Measurements from ENCODE around the gene LRRC30. TPM values are rescaled to one million over a fixed set of nuclear protein-coding genes. Genes with fewer than 3 reads are reported as not detected.

LRRC30 gene
- total RNA-seq, 1 donor from 2014 or later, result not detected

- peaks cover 8% of the 10 kb centered on the region for H3K4me1 ChIP-seq
- no peak overlapping the region for H3K4me2 ChIP-seq
- peaks cover 5% of the 10 kb centered on the region for H3F3A ChIP-seq (ENCODE audit: low read depth)
- H3K9me3 Mint-ChIP-seq, result peaks cover 7% of the 10 kb centered on the region
- no peak overlapping the region for H3K9ac ChIP-seq
- no peaks in the 10 kb centered on the region for H3K27me3 ChIP-seq
- H3K4me1 Mint-ChIP-seq, result peaks cover 8% of the 10 kb centered on the region
- H3K4me3 ChIP-seq, result no peak overlapping the region
- H3K9me3 ChIP-seq (ENCODE audit: low read depth), result no peaks in the 10 kb centered on the region
- peak overlapping the region; percentile 22 for H2AFZ ChIP-seq (replicated peaks)
- no peak for TF ChIP-seq CTCF (IDR thresholded peaks at IDR 0.05)
- no peak overlapping the region for H3K27ac Mint-ChIP-seq
- no peaks in the 10 kb centered on the region for H3K36me3 ChIP-seq
- H3K79me2 ChIP-seq (ENCODE audit: low read depth), result no peaks in the 10 kb centered on the region
- no peaks in the 10 kb centered on the region for H4K20me1 ChIP-seq (ENCODE audit: low read depth)
- no peak for DNase-seq (ENCODE audit: low spot score)
- peaks cover 8% of the 10 kb centered on the region for H3K27me3 Mint-ChIP-seq (ENCODE audit: insufficient read depth, low read depth)
- H3K36me3 Mint-ChIP-seq, result no peaks in the 10 kb centered on the region
- H3K4me3 Mint-ChIP-seq, result no peak overlapping the region
- no peak overlapping the region for H3K27ac ChIP-seq
These were observed 12.0 kb downstream of the LRRC30 start for GRCh38 chr18:7242926-7243325.

GRCh38 chr18:7248877-7249276, 18.0 kb downstream of the LRRC30 start:
- DNase-seq (ENCODE audit: low spot score), result no peak
- H4K20me1 ChIP-seq (ENCODE audit: low read depth), result no peaks in the 10 kb centered on the region
- H3K9ac ChIP-seq, result no peak overlapping the region
- H3K9me3 ChIP-seq (ENCODE audit: low read depth), result no peaks in the 10 kb centered on the region
- peaks cover 15% of the 10 kb centered on the region for H3K27me3 Mint-ChIP-seq (ENCODE audit: insufficient read depth, low read depth)
- peak overlapping the region; percentile 95 for H3K27ac ChIP-seq
- no peak overlapping the region for H3K4me3 ChIP-seq
- H3F3A ChIP-seq (ENCODE audit: low read depth), result peaks cover 36% of the 10 kb centered on the region
- peaks cover 3% of the 10 kb centered on the region for H3K36me3 Mint-ChIP-seq
- H3K27me3 ChIP-seq, result no peaks in the 10 kb centered on the region
- peak overlapping the region; percentile 99 for H3K27ac Mint-ChIP-seq
- H2AFZ ChIP-seq (replicated peaks), result no peak overlapping the region
- H3K4me2 ChIP-seq, result peak overlapping the region; percentile 51
- H3K4me3 Mint-ChIP-seq, result no peak overlapping the region
- peaks cover 10% of the 10 kb centered on the region for H3K9me3 Mint-ChIP-seq
- H3K79me2 ChIP-seq (ENCODE audit: low read depth), result no peaks in the 10 kb centered on the region
- H3K4me1 Mint-ChIP-seq, result peaks cover 36% of the 10 kb centered on the region
- TF ChIP-seq EZH2phosphoT487 (IDR thresholded peaks at IDR 0.05), result no peak
- TF ChIP-seq CTCF (IDR thresholded peaks at IDR 0.05), result no peak
- no peak for TF ChIP-seq EZH2 (IDR thresholded peaks at IDR 0.05)
- no peaks in the 10 kb centered on the region for H3K36me3 ChIP-seq
- peaks cover 30% of the 10 kb centered on the region for H3K4me1 ChIP-seq

- H4K20me1 ChIP-seq (ENCODE audit: low read depth), result no peaks in the 10 kb centered on the region
- H3K4me2 ChIP-seq, result no peak overlapping the region
- H3K27ac ChIP-seq, result no peak overlapping the region
- H3K9me3 ChIP-seq (ENCODE audit: low read depth), result no peaks in the 10 kb centered on the region
- Mint-ChIP-seq H3K27me3 (ENCODE audit: insufficient read depth, low read depth) (peaks cover 17% of the 10 kb centered on the region), H3K4me1 (peaks cover 47% of the 10 kb centered on the region), H3K9me3 (peaks cover 19% of the 10 kb centered on the region), H3K27ac (peak overlapping the region; percentile 94), H3K4me3 (no peak overlapping the region), H3K36me3 (peaks cover 9% of the 10 kb centered on the region)
- H3K36me3 ChIP-seq, result no peaks in the 10 kb centered on the region
- H3K9ac ChIP-seq, result no peak overlapping the region
- H3K4me1 ChIP-seq, result peaks cover 33% of the 10 kb centered on the region
- no peak for TF ChIP-seq EZH2phosphoT487 (IDR thresholded peaks at IDR 0.05)
- peaks cover 32% of the 10 kb centered on the region for H3F3A ChIP-seq (ENCODE audit: low read depth)
- H3K79me2 ChIP-seq (ENCODE audit: low read depth), result no peaks in the 10 kb centered on the region
- H2AFZ ChIP-seq (replicated peaks), result no peak overlapping the region
- no peak for DNase-seq (ENCODE audit: low spot score)
- no peak overlapping the region for H3K4me3 ChIP-seq
- H3K27me3 ChIP-seq, result no peaks in the 10 kb centered on the region
These were observed 23.3 kb downstream of the LRRC30 start for GRCh38 chr18:7254163-7254562.

- DNase-seq (ENCODE audit: low spot score), result no peak
- H3K4me1 Mint-ChIP-seq, result peaks cover 46% of the 10 kb centered on the region
- H3K79me2 ChIP-seq (ENCODE audit: low read depth), result no peaks in the 10 kb centered on the region
- no peak overlapping the region for H3K4me3 ChIP-seq
- peaks cover 26% of the 10 kb centered on the region for H3K4me1 ChIP-seq
- H3K9me3 ChIP-seq (ENCODE audit: low read depth), result no peaks in the 10 kb centered on the region
- H3K27ac ChIP-seq, result no peak overlapping the region
- no peak overlapping the region for H3K4me3 Mint-ChIP-seq
- H3K4me2 ChIP-seq, result no peak overlapping the region
- no peaks in the 10 kb centered on the region for H3K36me3 ChIP-seq
- no peaks in the 10 kb centered on the region for H4K20me1 ChIP-seq (ENCODE audit: low read depth)
- H3K27me3 Mint-ChIP-seq (ENCODE audit: insufficient read depth, low read depth), result peaks cover 15% of the 10 kb centered on the region
- no peak overlapping the region for H2AFZ ChIP-seq (replicated peaks)
- H3K27ac Mint-ChIP-seq, result no peak overlapping the region
- peaks cover 9% of the 10 kb centered on the region for H3K36me3 Mint-ChIP-seq
- H3K9ac ChIP-seq, result no peak overlapping the region
- TF ChIP-seq EZH2phosphoT487 (IDR thresholded peaks at IDR 0.05) (no peak), CTCF (IDR thresholded peaks at IDR 0.05) (no peak), EZH2 (IDR thresholded peaks at IDR 0.05) (no peak)
- H3K27me3 ChIP-seq, result no peaks in the 10 kb centered on the region
- H3K9me3 Mint-ChIP-seq, result peaks cover 19% of the 10 kb centered on the region
- H3F3A ChIP-seq (ENCODE audit: low read depth), result peaks cover 24% of the 10 kb centered on the region
These were observed 24.2 kb downstream of the LRRC30 start for GRCh38 chr18:7255054-7255453.
